Hepatocyte (in vitro differentiated cells): ENCODE measurements around the gene RNF135.

Source experiments
- EZH2 ChIP-seq: fragments of 200-600 bp; sonication (generic); IDR thresholded peaks from 2 replicates; pipeline ENCODE4 v1.6.1; 2016; ENCODE audit warnings: antibody characterized with exemption, mild to moderate bottlenecking, borderline replicate concordance
- TF ChIP-seq, protein P1 (sequence below): fragments of 200-600 bp; sonication (generic); IDR thresholded peaks from 2 replicates; pipeline ENCODE4 v1.5.1; 2016; ENCODE audit warnings: antibody characterized with exemption, mild to moderate bottlenecking; ENCODE audit not compliant: poor library complexity

GRCh38 chr17:30958187-30958586 lies 12.7 kb upstream of the RNF135 start:
- TF ChIP-seq, protein P1, sequence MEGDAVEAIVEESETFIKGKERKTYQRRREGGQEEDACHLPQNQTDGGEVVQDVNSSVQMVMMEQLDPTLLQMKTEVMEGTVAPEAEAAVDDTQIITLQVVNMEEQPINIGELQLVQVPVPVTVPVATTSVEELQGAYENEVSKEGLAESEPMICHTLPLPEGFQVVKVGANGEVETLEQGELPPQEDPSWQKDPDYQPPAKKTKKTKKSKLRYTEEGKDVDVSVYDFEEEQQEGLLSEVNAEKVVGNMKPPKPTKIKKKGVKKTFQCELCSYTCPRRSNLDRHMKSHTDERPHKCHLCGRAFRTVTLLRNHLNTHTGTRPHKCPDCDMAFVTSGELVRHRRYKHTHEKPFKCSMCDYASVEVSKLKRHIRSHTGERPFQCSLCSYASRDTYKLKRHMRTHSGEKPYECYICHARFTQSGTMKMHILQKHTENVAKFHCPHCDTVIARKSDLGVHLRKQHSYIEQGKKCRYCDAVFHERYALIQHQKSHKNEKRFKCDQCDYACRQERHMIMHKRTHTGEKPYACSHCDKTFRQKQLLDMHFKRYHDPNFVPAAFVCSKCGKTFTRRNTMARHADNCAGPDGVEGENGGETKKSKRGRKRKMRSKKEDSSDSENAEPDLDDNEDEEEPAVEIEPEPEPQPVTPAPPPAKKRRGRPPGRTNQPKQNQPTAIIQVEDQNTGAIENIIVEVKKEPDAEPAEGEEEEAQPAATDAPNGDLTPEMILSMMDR: no peak
- no peak for TF ChIP-seq EZH2
